DOHH2 (cell line): Measurements from ENCODE around the gene TEN1.

ENCODE experiments used
- EZH2phosphoT487 ChIP-seq: fragments of 200-600 bp; sonication (generic); IDR thresholded peaks from 2 replicates; pipeline ENCODE4 v1.6.1; 2017; ENCODE audit warnings: borderline replicate concordance, mild to moderate bottlenecking, antibody characterized with exemption, low read length, moderate library complexity, mixed read lengths
- TF ChIP-seq, protein P1 (sequence below): fragments of 200-600 bp; sonication (generic); IDR thresholded peaks from one replicate; pipeline ENCODE4 v1.5.1; 2014; ENCODE audit warnings: antibody characterized with exemption, mild to moderate bottlenecking, low read depth, low read length; ENCODE audit not compliant: poor library complexity, severe bottlenecking

DNA sequence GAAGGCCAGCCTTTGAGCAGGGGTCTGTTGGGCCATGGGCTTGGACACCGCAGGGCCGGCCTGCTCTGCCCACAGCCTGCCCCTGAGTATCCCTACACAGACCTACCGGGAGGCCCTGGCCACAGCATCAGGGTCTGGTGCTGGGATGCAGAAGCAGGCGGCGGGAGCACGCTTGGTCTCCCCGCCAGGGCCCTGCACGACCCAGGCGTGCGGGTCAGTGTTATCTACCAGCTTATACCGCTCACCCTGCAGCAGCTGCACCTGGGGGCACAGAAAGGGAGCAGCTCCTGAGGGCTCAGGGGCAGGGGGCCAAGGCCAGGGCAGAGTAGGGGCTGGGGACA lies 39.3 kb downstream of the TEN1 start:
- TF ChIP-seq, protein P1, sequence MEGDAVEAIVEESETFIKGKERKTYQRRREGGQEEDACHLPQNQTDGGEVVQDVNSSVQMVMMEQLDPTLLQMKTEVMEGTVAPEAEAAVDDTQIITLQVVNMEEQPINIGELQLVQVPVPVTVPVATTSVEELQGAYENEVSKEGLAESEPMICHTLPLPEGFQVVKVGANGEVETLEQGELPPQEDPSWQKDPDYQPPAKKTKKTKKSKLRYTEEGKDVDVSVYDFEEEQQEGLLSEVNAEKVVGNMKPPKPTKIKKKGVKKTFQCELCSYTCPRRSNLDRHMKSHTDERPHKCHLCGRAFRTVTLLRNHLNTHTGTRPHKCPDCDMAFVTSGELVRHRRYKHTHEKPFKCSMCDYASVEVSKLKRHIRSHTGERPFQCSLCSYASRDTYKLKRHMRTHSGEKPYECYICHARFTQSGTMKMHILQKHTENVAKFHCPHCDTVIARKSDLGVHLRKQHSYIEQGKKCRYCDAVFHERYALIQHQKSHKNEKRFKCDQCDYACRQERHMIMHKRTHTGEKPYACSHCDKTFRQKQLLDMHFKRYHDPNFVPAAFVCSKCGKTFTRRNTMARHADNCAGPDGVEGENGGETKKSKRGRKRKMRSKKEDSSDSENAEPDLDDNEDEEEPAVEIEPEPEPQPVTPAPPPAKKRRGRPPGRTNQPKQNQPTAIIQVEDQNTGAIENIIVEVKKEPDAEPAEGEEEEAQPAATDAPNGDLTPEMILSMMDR = no peak
- no peak for TF ChIP-seq EZH2phosphoT487
